CD14-positive monocyte (primary cell): ENCODE measurements around the gene KIAA0319L. TPM values are rescaled to one million over a fixed set of nuclear protein-coding genes. Genes with fewer than 3 reads are reported as not detected.

ENCODE experiments used
- DNase-seq, 3 donors: peaks; one replicate each; pipeline ENCODE4 v3.0.0-alpha.2; 2011 to 2022
- H2AFZ ChIP-seq: 2 replicates; pipeline ENCODE4 v1.6.0; 2012; ENCODE audit warnings: mild to moderate bottlenecking, low read depth, low read length, inconsistent platforms; ENCODE audit not compliant: insufficient read depth, poor library complexity, severe bottlenecking
- H3K27ac ChIP-seq, 2 donors: 1 replicate in 1 of 2; 2 replicates in 1 of 2; pipeline ENCODE4 v1.5.1; 2012 to 2013; ENCODE audit warnings: low read length in 2 of 2, control low read depth in 1 of 2, inconsistent platforms in 1 of 2, low read depth in 1 of 2, mild to moderate bottlenecking in 1 of 2
- H3K27me3 ChIP-seq, 2 donors: one replicate each; pipeline versions ENCODE4 v1.6.0 to v1.6.1; 2011 to 2013; ENCODE audit warnings: low read length in 2 of 2; ENCODE audit not compliant: control insufficient read depth in 2 of 2, insufficient read depth in 2 of 2
- H3K36me3 ChIP-seq, 2 donors: replicated peaks in 1 of 2; 1 replicate in 1 of 2; 2 replicates in 1 of 2; pipeline versions ENCODE4 v1.5.1 to v1.6.1; 2012 to 2013; ENCODE audit warnings: low read length in 2 of 2, control low read depth in 1 of 2, inconsistent platforms in 1 of 2, mild to moderate bottlenecking in 1 of 2; ENCODE audit not compliant: insufficient read depth in 2 of 2, control insufficient read depth in 1 of 2
- H3K4me1 ChIP-seq, 2 donors: 1 replicate in 1 of 2; 2 replicates in 1 of 2; pipeline versions ENCODE4 v1.5.1 to v1.6.1; 2012 to 2013; ENCODE audit warnings: low read length in 2 of 2, control low read depth in 1 of 2, inconsistent platforms in 1 of 2, mild to moderate bottlenecking in 1 of 2, moderate library complexity in 1 of 2; ENCODE audit not compliant: insufficient read depth in 2 of 2, control insufficient read depth in 1 of 2
- H3K4me2 ChIP-seq: replicated peaks from 2 replicates; pipeline ENCODE3; 2012; ENCODE audit warnings: low read length, moderate library complexity, mild to moderate bottlenecking; ENCODE audit not compliant: poor library complexity, severe bottlenecking; ENCODE audit errors: extremely low read depth
- H3K4me3 ChIP-seq, 3 experiments: fragments of 200-600 bp in 1 of 3; sonication (generic) in 1 of 3; replicated peaks in 1 of 3; 1 replicate in 2 of 3; 2 replicates in 1 of 3; pipeline ENCODE4 v1.5.1; 2011 to 2013; ENCODE audit warnings: low read length in 3 of 3, mild to moderate bottlenecking in 3 of 3, control low read depth in 2 of 3, low read depth in 2 of 3, inconsistent platforms in 1 of 3, moderate library complexity in 1 of 3
- H3K79me2 ChIP-seq: 2 replicates; pipeline ENCODE4 v1.6.0; 2012; ENCODE audit warnings: mild to moderate bottlenecking, control low read depth, inconsistent platforms, low read length, moderate library complexity; ENCODE audit not compliant: insufficient read depth
- H3K9ac ChIP-seq: 2 replicates; pipeline ENCODE4 v1.6.0; 2017; ENCODE audit warnings: low read length, mild to moderate bottlenecking; ENCODE audit not compliant: insufficient read depth, poor library complexity, severe bottlenecking
- H3K9me3 ChIP-seq, 2 donors: replicated peaks in 1 of 2; 1 replicate in 1 of 2; 2 replicates in 1 of 2; pipeline versions ENCODE4 v1.5.1 to v1.6.1; 2012 to 2013; ENCODE audit warnings: low read length in 2 of 2, control low read depth in 1 of 2; ENCODE audit not compliant: control insufficient read depth in 1 of 2, insufficient read depth in 1 of 2
- H4K20me1 ChIP-seq: 2 replicates; pipeline ENCODE4 v1.6.0; 2012; ENCODE audit warnings: mild to moderate bottlenecking, low read length, control low read depth, moderate library complexity; ENCODE audit not compliant: insufficient read depth
- H3K27ac Mint-ChIP-seq, 7 donors: one replicate each; pipeline ENCODE4 v1.8.0; 2020; ENCODE audit warnings: mild to moderate bottlenecking in 7 of 7, mixed read lengths in 7 of 7, moderate library complexity in 6 of 7, inconsistent platforms in 2 of 7
- H3K27me3 Mint-ChIP-seq, 3 donors: one replicate each; pipeline ENCODE4 v1.8.0; 2021 to 2022; ENCODE audit warnings: low read depth in 3 of 3, mild to moderate bottlenecking in 3 of 3, mixed read lengths in 3 of 3, moderate library complexity in 3 of 3, inconsistent platforms in 1 of 3
- H3K36me3 Mint-ChIP-seq, 2 donors: one replicate each; pipeline ENCODE4 v1.8.0; 2020; ENCODE audit warnings: mixed read lengths in 2 of 2, inconsistent platforms in 1 of 2, mild to moderate bottlenecking in 1 of 2
- H3K4me1 Mint-ChIP-seq: one replicate; pipeline ENCODE4 v1.8.0; 2020; ENCODE audit warnings: mild to moderate bottlenecking, mixed read lengths
- H3K4me3 Mint-ChIP-seq, 2 donors: one replicate each; pipeline ENCODE4 v1.8.0; 2020; ENCODE audit warnings: mild to moderate bottlenecking in 2 of 2, mixed read lengths in 2 of 2, moderate library complexity in 1 of 2
- H3K9me3 Mint-ChIP-seq, 7 donors: one replicate each; pipeline ENCODE4 v1.8.0; 2020 to 2022; ENCODE audit warnings: mixed read lengths in 7 of 7, mild to moderate bottlenecking in 6 of 7, moderate library complexity in 6 of 7, inconsistent platforms in 2 of 7
- CTCF ChIP-seq: fragments of 200-600 bp; IDR thresholded peaks from one replicate; pipeline ENCODE4 v1.8.0; 2022; ENCODE audit warnings: antibody characterized with exemption, mild to moderate bottlenecking
- WGBS: methylation state at CpG from one replicate; pipeline ENCODE4 v1.1.5; 2013; ENCODE audit warnings: missing lambda C conversion rate; ENCODE audit not compliant: insufficient coverage; 5-methylcytosine and 5-hydroxymethylcytosine counted together
- intact Hi-C, 2 donors: fragments of 100-400 bp; cut with micrococcal nuclease; formaldehyde crosslinking; loops; one replicate each; pipeline versions ENCODE4 v1.15.0 to v1.15.1; 2023
- polyA plus RNA-seq, 3 donors: library from polyadenylated mRNA; depleted of rRNA in 1 of 3; unstranded in 2 of 3; stranded (reverse) in 1 of 3; fragments of 300-500 nt in 2 of 3; fragments of >200 nt in 1 of 3; fragmentation: Illumina TruSeq in 2 of 3; gene quantifications; 1 replicate in 2 of 3; 2 replicates in 1 of 3; pipeline ENCODE4 v1.2.3, GENCODE V29; 2012 to 2021

Gene KIAA0319L
- polyA plus RNA-seq, 3 donors = 20.6 to 75.3 (median 28.6) TPM

GRCh38 chr1:35559317-35559944 is 2.2 kb upstream of the KIAA0319L start:
- no peak overlapping the region for H3K4me3 ChIP-seq
- peaks cover 27 to 39% of the 10 kb centered on the region in 2 donors for H3K4me1 ChIP-seq
- Mint-ChIP-seq H3K36me3 (peaks cover 33 to 40% of the 10 kb centered on the region in 2 donors), H3K27me3 (no peaks in the 10 kb centered on the region), H3K4me1 (peaks cover 62% of the 10 kb centered on the region), H3K4me3 (peak overlapping the region in 1 of 2 donors; percentile 45), H3K27ac (peak overlapping the region in 4 of 7 donors; percentile 2 to 74 (median 12)), H3K9me3 (no peaks in the 10 kb centered on the region)
- no peak for DNase-seq
- H4K20me1 ChIP-seq = peaks cover 28% of the 10 kb centered on the region
- H3K9ac ChIP-seq = no peak overlapping the region
- no peak for TF ChIP-seq CTCF
- no peak overlapping the region for H2AFZ ChIP-seq
- peaks cover 30% of the 10 kb centered on the region for H3K79me2 ChIP-seq
- H3K27ac ChIP-seq = no peak overlapping the region
- intact Hi-C loops = loop anchor here (5.0 to 10.0 kb wide), 5 partner anchors 107 to 367 kb away; partner anchors contain the start of gene SFPQ (in 2 of the 2)
- no peaks in the 10 kb centered on the region for H3K27me3 ChIP-seq
- peaks cover 30 to 44% of the 10 kb centered on the region in 2 donors for H3K36me3 ChIP-seq
- H3K9me3 ChIP-seq = no peaks in the 10 kb centered on the region
- WGBS = 76% methylated on average over 4 of the region's 7 CpGs
- H3K4me2 ChIP-seq = no peak overlapping the region

- H3K9me3 Mint-ChIP-seq = no peaks in the 10 kb centered on the region
- H3K9ac ChIP-seq = peak overlapping the region; percentile 91
- H3K27ac ChIP-seq = peak overlapping the region in 1 of 2 donors; percentile 86
- peaks cover 33 to 44% of the 10 kb centered on the region in 2 donors for H3K36me3 ChIP-seq
- no peak for DNase-seq
- peaks cover 33 to 42% of the 10 kb centered on the region in 2 donors for H3K36me3 Mint-ChIP-seq
- H3K27me3 ChIP-seq = no peaks in the 10 kb centered on the region
- H2AFZ ChIP-seq = peak overlapping the region; percentile 85
- TF ChIP-seq CTCF = no peak
- WGBS = 48% methylated on average over 18 of the region's 26 CpGs
- peaks cover 38% of the 10 kb centered on the region for H3K79me2 ChIP-seq
- H3K27me3 Mint-ChIP-seq = no peaks in the 10 kb centered on the region
- H3K4me2 ChIP-seq = peak overlapping the region; percentile 97
- H3K9me3 ChIP-seq = no peaks in the 10 kb centered on the region
- intact Hi-C loops = loop anchor here (5.0 to 10.0 kb wide), 5 partner anchors 106 to 366 kb away; partner anchors contain the start of gene SFPQ (in 2 of the 2)
- H3K27ac Mint-ChIP-seq = peak overlapping the region; percentile 41 to 94 (median 83)
- H3K4me3 ChIP-seq = peak overlapping the region; percentile 82 to 98 (median 91)
- peaks cover 34% of the 10 kb centered on the region for H4K20me1 ChIP-seq
- H3K4me3 Mint-ChIP-seq = peak overlapping the region; percentile 93 to 95
- H3K4me1 ChIP-seq = peaks cover 27 to 39% of the 10 kb centered on the region in 2 donors
- H3K4me1 Mint-ChIP-seq = peaks cover 65% of the 10 kb centered on the region
Observed at GRCh38 chr1:35558374-35559316, 1.4 kb upstream of the KIAA0319L start.
